NCI-H1105 (cell line): ENCODE measurements around the gene TCF12.
"Not testable (repeated sequence)": the region's sequence is repeated elsewhere in the genome, so short reads cannot be mapped to it uniquely, and the experiment has no call there.

Experiments used
- DNase-seq: peaks from one replicate; lab custom pipeline; 2025; lab: John Stamatoyannopoulos, UW

The TCF12 gene

GRCh38 chr15:57092252-57092651, 173.8 kb downstream of the TCF12 start:
- DNase-seq = no peak

GRCh38 chr15:57094321-57095257, 176.1 kb downstream of the TCF12 start:
- DNase-seq = no peak

GRCh38 chr15:57095896-57096295, 177.5 kb downstream of the TCF12 start:
- DNase-seq = no peak

- no peak for DNase-seq
Observed at GRCh38 chr15:57097246-57097645, 178.8 kb downstream of the TCF12 start.

GRCh38 chr15:57097919-57098543, 179.6 kb downstream of the TCF12 start:
- DNase-seq = not testable (repeated sequence)

- DNase-seq = no peak
Observed at GRCh38 chr15:57098896-57099295, 180.5 kb downstream of the TCF12 start.

GRCh38 chr15:57100136-57100539, 181.7 kb downstream of the TCF12 start:
- DNase-seq = no peak

GRCh38 chr15:57102858-57103257, 184.4 kb downstream of the TCF12 start:
- DNase-seq = no peak

- DNase-seq = no peak
Observed at GRCh38 chr15:57108296-57108695, 189.9 kb downstream of the TCF12 start.

GRCh38 chr15:57109005-57109404, 190.6 kb downstream of the TCF12 start:
- no peak for DNase-seq

- no peak for DNase-seq
Observed at GRCh38 chr15:57111002-57111401, 192.6 kb downstream of the TCF12 start.

- DNase-seq = no peak
Observed at GRCh38 chr15:57112178-57112577, 193.7 kb downstream of the TCF12 start.

GRCh38 chr15:57114070-57114469, 195.6 kb downstream of the TCF12 start:
- DNase-seq = peak; percentile 62

- DNase-seq = no peak
Observed at GRCh38 chr15:57118013-57118799, 199.8 kb downstream of the TCF12 start.

GRCh38 chr15:57122080-57122840, 203.8 kb downstream of the TCF12 start:
- DNase-seq = no peak

GRCh38 chr15:57124036-57124435, 205.6 kb downstream of the TCF12 start:
- no peak for DNase-seq

GRCh38 chr15:57129064-57129463, 210.6 kb downstream of the TCF12 start:
- no peak for DNase-seq

GRCh38 chr15:57130956-57131355, 212.5 kb downstream of the TCF12 start:
- DNase-seq = no peak

- peak; percentile 52 for DNase-seq
Observed at GRCh38 chr15:57133127-57133968, 214.9 kb downstream of the TCF12 start.

GRCh38 chr15:57134071-57134605, 215.7 kb downstream of the TCF12 start:
- DNase-seq = no peak

GRCh38 chr15:57134851-57135250, 216.4 kb downstream of the TCF12 start:
- no peak for DNase-seq
